H1 (cell line): ENCODE measurements around the gene ZNF750. TPM values are rescaled to one million over a fixed set of nuclear protein-coding genes. Genes with fewer than 3 reads are reported as not detected.

Experiments
- BCL11A ChIP-seq, 2 experiments: IDR thresholded peaks; one replicate each; pipeline ENCODE4 v1.6.1; 2011; ENCODE audit warnings: low read depth in 2 of 2, low read length in 2 of 2, mild to moderate bottlenecking in 2 of 2
- GABPA ChIP-seq: IDR thresholded peaks from 2 replicates; pipeline ENCODE4 v1.6.1; 2011; ENCODE audit warnings: mild to moderate bottlenecking, low read length, moderate library complexity, borderline replicate concordance; ENCODE audit not compliant: insufficient read depth
- JUN ChIP-seq: IDR thresholded peaks from 2 replicates; pipeline ENCODE4 v1.6.1; 2011; ENCODE audit warnings: low read depth, mild to moderate bottlenecking, improper control_type of control experiment, low read length
- SIN3A ChIP-seq, 2 experiments: IDR thresholded peaks in 1 of 2; conservative IDR thresholded peaks in 1 of 2; 2 replicates each; pipeline ENCODE4 v1.6.1; 2011 to 2012; ENCODE audit warnings: low read length in 2 of 2, improper control_type of control experiment in 1 of 2, low read depth in 1 of 2, mild to moderate bottlenecking in 1 of 2
- SRF ChIP-seq: IDR thresholded peaks from 2 replicates; pipeline ENCODE4 v1.6.1; 2011; ENCODE audit warnings: mild to moderate bottlenecking, low read depth, low read length, moderate library complexity
- polyA plus RNA-seq, 7 experiments: library from polyadenylated mRNA; depleted of rRNA in 3 of 7; stranded (reverse) in 5 of 7; unstranded in 2 of 7; fragments of >200 nt in 5 of 7; fragments of 200-250 nt in 2 of 7; gene quantifications; 1 replicate in 5 of 7; 2 replicates in 1 of 7; 4 replicates in 1 of 7; pipeline versions ENCODE4 v1.2.1 to v1.2.3, GENCODE V29; 2011 to 2013; ENCODE audit warnings: missing spikeins in 2 of 7, mixed read lengths in 2 of 7
- total RNA-seq: library from RNA; stranded (reverse); fragmentation: NEBNext Ultra II Directional; extraction: Animal tissue kit (Norgen Biotek cat#: 25700); gene quantifications from 2 replicates; pipeline ENCODE4 v1.2.1, GENCODE V29; 2021
- TF ChIP-seq, protein P1 (sequence below): IDR thresholded peaks from 2 replicates; pipeline ENCODE4 v1.6.1; 2011; ENCODE audit warnings: low read length, improper control_type of control experiment
- TF ChIP-seq, protein P2 (sequence below): IDR thresholded peaks from 2 replicates; pipeline ENCODE4 v1.6.1; 2012; ENCODE audit warnings: inconsistent platforms

The ZNF750 gene
- total and polyA plus RNA-seq, 2 of the 8 experiments (the other 6 are each of a cell fraction or from before 2014, with no cell fraction given), result not detected

- TF ChIP-seq GABPA (no peak), SIN3A (conservative IDR thresholded peaks at IDR 0.05 in 1 of 2, IDR thresholded peaks at IDR 0.05 in 1 of 2; ENCODE audit: low read depth in 1 of 2, low read length in 2 of 2) (no peak), SRF (no peak), JUN (no peak), BCL11A (IDR thresholded peaks at IDR 0.05; ENCODE audit: low read depth in 2 of 2, low read length in 2 of 2) (no peak)
- TF ChIP-seq, protein P1, sequence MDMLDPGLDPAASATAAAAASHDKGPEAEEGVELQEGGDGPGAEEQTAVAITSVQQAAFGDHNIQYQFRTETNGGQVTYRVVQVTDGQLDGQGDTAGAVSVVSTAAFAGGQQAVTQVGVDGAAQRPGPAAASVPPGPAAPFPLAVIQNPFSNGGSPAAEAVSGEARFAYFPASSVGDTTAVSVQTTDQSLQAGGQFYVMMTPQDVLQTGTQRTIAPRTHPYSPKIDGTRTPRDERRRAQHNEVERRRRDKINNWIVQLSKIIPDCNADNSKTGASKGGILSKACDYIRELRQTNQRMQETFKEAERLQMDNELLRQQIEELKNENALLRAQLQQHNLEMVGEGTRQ, result no peak
- TF ChIP-seq, protein P2, sequence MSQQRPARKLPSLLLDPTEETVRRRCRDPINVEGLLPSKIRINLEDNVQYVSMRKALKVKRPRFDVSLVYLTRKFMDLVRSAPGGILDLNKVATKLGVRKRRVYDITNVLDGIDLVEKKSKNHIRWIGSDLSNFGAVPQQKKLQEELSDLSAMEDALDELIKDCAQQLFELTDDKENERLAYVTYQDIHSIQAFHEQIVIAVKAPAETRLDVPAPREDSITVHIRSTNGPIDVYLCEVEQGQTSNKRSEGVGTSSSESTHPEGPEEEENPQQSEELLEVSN, result no peak
Measured at GRCh38 chr17:82793974-82794630, 45.7 kb downstream of the ZNF750 start (continued).
